Measurements from ENCODE around the gene PSTK. TPM values are rescaled to one million over a fixed set of nuclear protein-coding genes. Genes with fewer than 3 reads are reported as not detected.

PSTK gene
- total RNA-seq (1 to 10 TPM; 1.4 to 3.1 (median 2.2) TPM), polyA plus RNA-seq (1 to 10 TPM; 1.9 to 3.1 TPM)

- ATAC-seq (peak; percentile 98 to 100 (median 98)), DNase-seq (peak; percentile 87 to 96 (median 92)), FAIRE-seq (no peak)
- peak within 1 kb of the TSS; percentile 87 to 96 (median 94) for H3K27ac ChIP-seq
- H3K9me3 ChIP-seq: no peaks in the 10 kb centered on the region
- H3K4me1 ChIP-seq: peaks cover 0 to 4% (median 0%) of the 10 kb centered on the region in 3 donors
- H3K4me3 ChIP-seq: peak within 1 kb of the TSS; percentile 32 to 73 (median 50)
- no peaks in the 10 kb centered on the region for H3K27me3 ChIP-seq
- peak; percentile 94 to 97 (median 95) for TF ChIP-seq CTCF (IDR thresholded peaks at IDR 0.05)
- intact Hi-C loops (cut with DNase I): no loop called here
- no peaks in the 10 kb centered on the region for H3K36me3 ChIP-seq
- WGBS, 2 donors: 1% methylated on average over 59 to 73 of the region's 73 CpGs
These were observed at the start of gene PSTK for GRCh38 chr10:122980209-122981065. PSTK (plus strand) TSS chr10:122980401; CDS start chr10:122980480, 79 bp downstream.

GRCh38 chr10:122931088-122931906, 48.9 kb upstream of the PSTK start:
- Histone ChIP-seq H3K9me3 (no peaks in the 10 kb centered on the region), H3K4me1 (no peaks in the 10 kb centered on the region), H3K27me3 (no peaks in the 10 kb centered on the region), H3K4me3 (no peak overlapping the region), H3K36me3 (peaks cover 0 to 5% (median 0%) of the 10 kb centered on the region in 3 donors), H3K27ac (no peak overlapping the region)
- ATAC-seq (no peak), FAIRE-seq (no peak), DNase-seq (no peak)
- intact Hi-C loops (cut with DNase I): no loop called here
- TF ChIP-seq CTCF (IDR thresholded peaks at IDR 0.05): no peak
- 81 to 83% methylated on average over 6 of the region's 6 CpGs for WGBS, 2 donors

GRCh38 chr10:122939133-122939855, 40.9 kb upstream of the PSTK start:
- Histone ChIP-seq H3K9me3 (no peaks in the 10 kb centered on the region), H3K27me3 (no peaks in the 10 kb centered on the region), H3K27ac (no peak overlapping the region), H3K4me1 (no peaks in the 10 kb centered on the region), H3K4me3 (no peak overlapping the region), H3K36me3 (peaks cover 0 to 11% (median 0%) of the 10 kb centered on the region in 3 donors)
- peak; percentile 20 for FAIRE-seq
- ATAC-seq: no peak
- no peak for DNase-seq
- intact Hi-C loops (cut with DNase I): no loop called here
- WGBS, 2 donors: 97 to 98% methylated on average over 1 of the region's 1 CpG
- TF ChIP-seq CTCF (IDR thresholded peaks at IDR 0.05): no peak

GRCh38 chr10:122939856-122940543, 40.2 kb upstream of the PSTK start:
- Histone ChIP-seq H3K36me3 (peaks cover 0 to 11% (median 0%) of the 10 kb centered on the region in 3 donors), H3K4me3 (no peak overlapping the region), H3K27me3 (no peaks in the 10 kb centered on the region), H3K27ac (no peak overlapping the region), H3K9me3 (no peaks in the 10 kb centered on the region), H3K4me1 (no peaks in the 10 kb centered on the region)
- 92 to 95% methylated on average over 1 of the region's 1 CpG for WGBS, 2 donors
- DNase-seq (no peak), ATAC-seq (no peak), FAIRE-seq (no peak)
- no peak for TF ChIP-seq CTCF (IDR thresholded peaks at IDR 0.05)
- intact Hi-C loops (cut with DNase I): no loop called here
